Pancreas (tissue), 10 donors: ENCODE measurements around the gene BAZ1A. TPM values are rescaled to one million over a fixed set of nuclear protein-coding genes. Genes with fewer than 3 reads are reported as not detected.
A peak's percentile ranks its signal among the peaks of the same experiment; 100 is the strongest.

Source experiments
- ATAC-seq, 4 donors: fragments of 200-7000 bp; cut with Tn5 transposase; one replicate each; pipeline versions ENCODE4 v1.8.0 to v1.9.1; 2020; ENCODE audit warnings: mild to moderate bottlenecking in 4 of 4, moderate library complexity in 4 of 4
- DNase-seq, 6 donors: peaks; one replicate each; pipeline ENCODE4 v3.0.0-alpha.2; 2020
- FAIRE-seq: peaks from 2 replicates; lab custom pipeline; 2012; peaks lifted over from hg19 to GRCh38; lab: Jason Lieb, UNC
- H3K27ac ChIP-seq, 4 donors: fragments of 200-600 bp; sonication (generic); 1 replicate in 3 of 4; 2 replicates in 1 of 4; pipeline versions ENCODE4 v1.5.0 to v1.8.0; 2020
- H3K27me3 ChIP-seq, 4 donors: fragments of 200-600 bp; one replicate each; pipeline ENCODE4 v1.8.0; 2021
- H3K36me3 ChIP-seq, 3 donors: fragments of 200-600 bp; sonication (generic) in 1 of 3; one replicate each; pipeline versions ENCODE4 v1.5.0 to v1.8.0; 2020 to 2021
- H3K4me1 ChIP-seq, 3 donors: fragments of 200-600 bp; one replicate each; pipeline ENCODE4 v1.8.0; 2021
- H3K4me3 ChIP-seq, 4 donors: fragments of 200-600 bp; sonication (generic) in 2 of 4; one replicate each; pipeline versions ENCODE4 v1.5.0 to v1.8.0; 2020 to 2021
- H3K9me3 ChIP-seq, 4 donors: fragments of 200-600 bp; one replicate each; pipeline ENCODE4 v1.8.0; 2021
- CTCF ChIP-seq, 4 donors: fragments of 200-600 bp; sonication (generic) in 3 of 4; IDR thresholded peaks; one replicate each; pipeline versions ENCODE4 v1.5.0 to v1.8.0; 2021; ENCODE audit warnings: antibody characterized with exemption in 4 of 4
- WGBS, 2 donors: extraction: QIAGEN DNeasy Blood & Tissue Kit; methylation state at CpG; one replicate each; pipeline ENCODE4 v1.1.7; 2013; 5-methylcytosine and 5-hydroxymethylcytosine counted together
- intact Hi-C, 3 donors: fragments of 100-400 bp; cut with DNase I; formaldehyde crosslinking; loops; one replicate each; pipeline versions ENCODE4 v1.11.1 to v1.14.2; 2022
- polyA plus RNA-seq, 2 donors: library from polyadenylated mRNA; stranded (reverse); fragments of 200-250 nt; gene quantifications; one replicate each; pipeline ENCODE4 v1.2.3, GENCODE V29; 2013
- total RNA-seq, 6 donors: library from RNA; stranded (reverse); fragmentation: NEBNext Ultra II Directional in 4 of 6; extraction: Animal tissue kit (Norgen Biotek cat#: 25700) in 4 of 6; gene quantifications; one replicate each; pipeline versions ENCODE4 v1.2.1 to v1.2.4, GENCODE V29; 2021 to 2023
- donor health status: healthy with polysubstance abuse.
- donor health status: DM: no; HTN: no; CAD: no; lungs with moderate emphysema.
- donor health status: DM: no; HTN: no; CAD: no.
- donor health status: control.
- donor health status: control.
- donor health status: Bipolar disorder and iron deficiency.
- donor health status: DM: yes; HTN: yes; CAD: no.
- donor health status: DM: no; HTN: no; CAD: no.
- donor health status: DM: no; HTN: no; CAD: no.
- donor health status: DM: yes; HTN: yes; CAD: no.

The BAZ1A gene
- total and polyA plus RNA-seq, 8 donors, result 5.6 to 12.1 (median 7.2) TPM

GRCh38 chr14:34888186-34888585 lies 13.0 kb upstream of the BAZ1A start:
- no peaks in the 10 kb centered on the region for H3K4me1 ChIP-seq
- H3K9me3 ChIP-seq, result no peaks in the 10 kb centered on the region
- no peak overlapping the region for H3K4me3 ChIP-seq
- no peaks in the 10 kb centered on the region for H3K27me3 ChIP-seq
- intact Hi-C loops, result no loop called here
- no peaks in the 10 kb centered on the region for H3K36me3 ChIP-seq
- DNase-seq (no peak), ATAC-seq (no peak), FAIRE-seq (no peak)
- 96 to 98% methylated on average over 2 of the region's 2 CpGs for WGBS, 2 donors
- no peak for TF ChIP-seq CTCF (IDR thresholded peaks at IDR 0.05)
- no peak overlapping the region for H3K27ac ChIP-seq

GRCh38 chr14:34883954-34884353 lies 8.8 kb upstream of the BAZ1A start:
- TF ChIP-seq CTCF (IDR thresholded peaks at IDR 0.05), result no peak
- intact Hi-C loops, result no loop called here
- no peak for DNase-seq
- 82 to 88% methylated on average over 4 of the region's 4 CpGs for WGBS, 2 donors
- Histone ChIP-seq H3K27ac (no peak overlapping the region), H3K4me1 (no peaks in the 10 kb centered on the region), H3K9me3 (no peaks in the 10 kb centered on the region), H3K36me3 (no peaks in the 10 kb centered on the region), H3K4me3 (no peak overlapping the region), H3K27me3 (no peaks in the 10 kb centered on the region)
- FAIRE-seq, result no peak
- no peak for ATAC-seq

GRCh38 chr14:34874386-34875030 lies 652 bp downstream of the BAZ1A start:
- Histone ChIP-seq H3K36me3 (no peaks in the 10 kb centered on the region), H3K9me3 (no peaks in the 10 kb centered on the region), H3K4me3 (peak overlapping the region; percentile 78 to 95 (median 88)), H3K4me1 (peaks cover 0 to 7% (median 5%) of the 10 kb centered on the region in 3 donors), H3K27me3 (no peaks in the 10 kb centered on the region), H3K27ac (peak overlapping the region; percentile 97 to 100 (median 98))
- intact Hi-C loops, result no loop called here
- 0% methylated on average over 16 to 85 of the region's 85 CpGs for WGBS, 2 donors
- no peak for TF ChIP-seq CTCF (IDR thresholded peaks at IDR 0.05)
- DNase-seq (peak; percentile 40 to 82 (median 53)), FAIRE-seq (no peak), ATAC-seq (peak; percentile 33 to 68 (median 43))

- peaks cover 0 to 7% (median 5%) of the 10 kb centered on the region in 3 donors for H3K4me1 ChIP-seq
- intact Hi-C loops, result no loop called here
- FAIRE-seq, result no peak
- peak overlapping the region; percentile 78 to 95 (median 88) for H3K4me3 ChIP-seq
- no peaks in the 10 kb centered on the region for H3K27me3 ChIP-seq
- no peaks in the 10 kb centered on the region for H3K36me3 ChIP-seq
- peak; percentile 72 to 88 (median 80) for DNase-seq
- ATAC-seq, result peak; percentile 78 to 87 (median 82)
- 0% methylated on average over 58 to 81 of the region's 81 CpGs for WGBS, 2 donors
- H3K27ac ChIP-seq, result peak overlapping the region; percentile 97 to 100 (median 98)
- no peak for TF ChIP-seq CTCF (IDR thresholded peaks at IDR 0.05)
- H3K9me3 ChIP-seq, result no peaks in the 10 kb centered on the region
Observed at GRCh38 chr14:34873589-34874385, 1.4 kb downstream of the BAZ1A start.
